HG03575 (cell line): ENCODE data around the gene CMTM6.

Experiments
- ATAC-seq: cut with Tn5 transposase; IDR thresholded peaks from one replicate; pipeline ENCODE4 v1.9.1; 2021; ENCODE audit not compliant: unreplicated experiment, insufficient number of reproducible peaks, low FRiP score; ENCODE audit errors: extremely low read depth

CMTM6 gene

DNA sequence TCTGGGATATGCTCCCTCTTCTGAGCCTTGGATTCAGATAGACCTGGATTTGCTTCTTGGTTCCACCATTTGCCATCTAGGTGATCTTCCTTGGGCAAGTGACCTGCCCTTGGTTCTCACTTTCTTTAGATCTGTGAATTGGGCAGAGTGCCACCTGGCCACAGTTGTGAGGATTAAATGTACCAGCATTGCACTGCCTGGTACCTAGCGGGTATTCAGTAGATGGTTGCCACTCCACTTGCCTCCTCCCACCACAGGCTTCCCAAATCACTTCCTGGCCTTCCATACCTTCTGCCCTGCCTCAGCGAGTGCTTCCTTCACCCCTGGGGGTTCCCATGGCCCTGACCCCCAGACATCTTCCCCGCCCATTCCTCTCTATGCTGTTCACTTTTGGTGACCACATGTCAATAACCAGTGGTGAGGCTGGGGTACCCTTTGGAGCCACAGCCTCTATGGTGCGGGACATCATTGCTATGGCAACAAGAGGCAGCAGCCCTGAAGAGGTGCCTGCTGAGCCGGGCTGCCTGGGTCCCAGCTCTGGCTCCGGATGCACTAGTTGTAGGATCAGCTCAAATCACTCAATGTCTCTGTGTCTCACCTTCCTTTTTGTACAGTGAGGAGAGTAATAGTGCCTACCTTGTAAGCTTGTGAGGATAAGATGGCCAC is 70.5 kb downstream of the CMTM6 start:
- no peak for ATAC-seq

GRCh38 chr3:32431481-32431880 is 71.2 kb downstream of the CMTM6 start:
- no peak for ATAC-seq
